ENCODE measurements around the gene DNAH17. TPM values are rescaled to one million over a fixed set of nuclear protein-coding genes. Genes with fewer than 3 reads are reported as not detected.

The DNAH17 gene
- total RNA-seq, 1 experiment from 2014 or later, result 0.11 TPM

DNA sequence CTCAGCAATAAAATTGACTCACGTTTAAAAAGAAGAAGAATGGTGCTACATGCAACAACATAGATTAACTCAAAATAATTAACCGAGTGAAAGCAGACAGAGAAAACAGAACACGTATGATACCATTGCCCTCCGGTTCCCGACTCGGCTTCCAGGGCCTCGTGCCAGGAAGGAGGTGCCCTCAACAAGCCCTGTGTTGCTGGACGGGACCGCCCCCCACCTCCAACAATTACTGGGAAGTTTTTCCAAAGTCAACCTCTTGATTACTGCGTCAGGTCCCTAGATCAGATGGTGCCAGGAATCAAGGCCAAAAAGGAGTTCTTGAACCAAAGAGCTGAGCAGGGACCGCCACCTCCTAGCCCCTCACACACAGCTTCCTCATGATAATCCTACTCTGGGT lies 20.4 kb downstream of the DNAH17 start:
- POLR2A ChIA-PET (ENCODE audit: low non-redundant PET), result no interaction called here
- H3K4me1 ChIP-seq (ENCODE audit: insufficient read depth, low read length, poor library complexity, severe bottlenecking), result peaks cover 9% of the 10 kb centered on the region
- intact Hi-C loops (cut with micrococcal nuclease; ENCODE audit: unreplicated experiment), result no loop called here
- BruUV-seq (replicated peaks), result no TSS peak
- H3K4me3 ChIP-seq (ENCODE audit: low read depth, low read length, poor library complexity, severe bottlenecking), result no peak overlapping the region
- no peak for DNase-seq (ENCODE audit: low spot score)
- CTCF ChIA-PET, result no interaction called here
- H3K36me3 ChIP-seq (ENCODE audit: insufficient read depth, low read length, poor library complexity, severe bottlenecking), result no peaks in the 10 kb centered on the region
- TF ChIP-seq, protein P1, sequence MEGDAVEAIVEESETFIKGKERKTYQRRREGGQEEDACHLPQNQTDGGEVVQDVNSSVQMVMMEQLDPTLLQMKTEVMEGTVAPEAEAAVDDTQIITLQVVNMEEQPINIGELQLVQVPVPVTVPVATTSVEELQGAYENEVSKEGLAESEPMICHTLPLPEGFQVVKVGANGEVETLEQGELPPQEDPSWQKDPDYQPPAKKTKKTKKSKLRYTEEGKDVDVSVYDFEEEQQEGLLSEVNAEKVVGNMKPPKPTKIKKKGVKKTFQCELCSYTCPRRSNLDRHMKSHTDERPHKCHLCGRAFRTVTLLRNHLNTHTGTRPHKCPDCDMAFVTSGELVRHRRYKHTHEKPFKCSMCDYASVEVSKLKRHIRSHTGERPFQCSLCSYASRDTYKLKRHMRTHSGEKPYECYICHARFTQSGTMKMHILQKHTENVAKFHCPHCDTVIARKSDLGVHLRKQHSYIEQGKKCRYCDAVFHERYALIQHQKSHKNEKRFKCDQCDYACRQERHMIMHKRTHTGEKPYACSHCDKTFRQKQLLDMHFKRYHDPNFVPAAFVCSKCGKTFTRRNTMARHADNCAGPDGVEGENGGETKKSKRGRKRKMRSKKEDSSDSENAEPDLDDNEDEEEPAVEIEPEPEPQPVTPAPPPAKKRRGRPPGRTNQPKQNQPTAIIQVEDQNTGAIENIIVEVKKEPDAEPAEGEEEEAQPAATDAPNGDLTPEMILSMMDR (conservative IDR thresholded peaks at IDR 0.05; ENCODE audit: low read depth, low read length), result no peak
- no peak for TF ChIP-seq EZH2 (IDR thresholded peaks at IDR 0.05; ENCODE audit: borderline replicate concordance, low read depth, low read length, poor library complexity, severe bottlenecking)
- H3K9me3 ChIP-seq (ENCODE audit: low read depth, low read length, poor library complexity, severe bottlenecking), result no peaks in the 10 kb centered on the region
- H3K27ac ChIP-seq (ENCODE audit: low read depth, low read length, poor library complexity, severe bottlenecking), result no peak overlapping the region
- no peaks in the 10 kb centered on the region for H3K27me3 ChIP-seq (replicated peaks; ENCODE audit: insufficient read depth, low read depth, low read length, poor library complexity)

DNA sequence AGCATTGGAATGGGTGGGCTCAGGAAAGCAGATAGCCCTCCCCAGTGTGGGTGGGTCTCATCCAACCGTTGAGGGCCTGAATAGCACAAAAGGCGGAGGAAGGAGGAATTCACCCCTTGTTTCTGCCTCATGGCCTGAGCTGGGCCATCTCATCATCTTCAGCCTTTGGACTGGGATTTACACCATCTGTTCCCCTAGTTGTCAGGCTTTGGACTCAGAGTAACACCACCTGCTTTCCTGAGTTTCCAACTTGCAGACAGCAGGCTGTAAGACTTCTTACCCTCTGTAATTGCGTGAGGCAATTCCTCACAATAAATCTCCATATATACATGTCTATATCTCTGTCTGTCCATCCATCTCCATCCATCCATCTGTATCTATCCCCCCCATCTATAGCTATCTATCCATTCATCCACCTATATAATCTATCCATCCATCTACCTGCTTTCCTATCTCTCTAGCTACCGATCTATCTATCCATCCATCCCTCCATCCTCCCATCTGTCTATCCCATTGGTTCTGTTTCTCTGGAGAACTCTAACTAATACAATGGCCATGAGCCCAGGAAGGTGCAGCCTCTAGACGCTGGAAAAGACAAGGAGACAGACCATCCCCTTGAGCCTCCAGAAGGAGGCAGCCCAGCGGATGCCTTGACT lies 21.3 kb downstream of the DNAH17 start:
- H3K4me3 ChIP-seq (ENCODE audit: low read depth, low read length, poor library complexity, severe bottlenecking), result no peak overlapping the region
- H3K27me3 ChIP-seq (replicated peaks; ENCODE audit: insufficient read depth, low read depth, low read length, poor library complexity), result no peaks in the 10 kb centered on the region
- ChIA-PET POLR2A (ENCODE audit: low non-redundant PET) (no interaction called here), CTCF (no interaction called here)
- peaks cover 9% of the 10 kb centered on the region for H3K4me1 ChIP-seq (ENCODE audit: insufficient read depth, low read length, poor library complexity, severe bottlenecking)
- no peaks in the 10 kb centered on the region for H3K36me3 ChIP-seq (ENCODE audit: insufficient read depth, low read length, poor library complexity, severe bottlenecking)
- no peak overlapping the region for H3K27ac ChIP-seq (ENCODE audit: low read depth, low read length, poor library complexity, severe bottlenecking)
- DNase-seq (ENCODE audit: low spot score), result no peak
- intact Hi-C loops (cut with micrococcal nuclease; ENCODE audit: unreplicated experiment), result no loop called here
- TF ChIP-seq, protein P1 (conservative IDR thresholded peaks at IDR 0.05; ENCODE audit: low read depth, low read length), result no peak
- no peak for TF ChIP-seq EZH2 (IDR thresholded peaks at IDR 0.05; ENCODE audit: borderline replicate concordance, low read depth, low read length, poor library complexity, severe bottlenecking)
- H3K9me3 ChIP-seq (ENCODE audit: low read depth, low read length, poor library complexity, severe bottlenecking), result no peaks in the 10 kb centered on the region
- no TSS peak for BruUV-seq (replicated peaks)

DNA sequence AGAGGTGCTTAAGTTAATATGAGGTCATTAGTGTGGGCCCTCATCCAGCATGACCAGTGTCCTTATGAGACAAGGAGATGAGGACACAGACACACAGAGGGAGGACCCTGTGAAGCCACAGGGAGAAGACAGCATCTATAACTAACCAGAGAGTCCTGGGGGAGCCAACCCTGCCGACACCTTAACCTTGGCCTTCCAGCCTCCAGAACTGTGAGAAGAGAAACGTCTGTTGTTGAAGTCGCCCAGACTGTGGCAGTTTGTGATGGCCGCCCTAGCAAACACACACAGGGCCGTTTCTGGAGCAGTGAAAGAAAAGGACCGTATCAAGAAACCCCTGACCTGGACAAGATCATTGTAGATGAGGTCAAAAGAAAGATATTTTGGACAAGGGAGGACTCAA lies 26.7 kb downstream of the DNAH17 start:
- Histone ChIP-seq H3K4me1 (ENCODE audit: insufficient read depth, low read length, poor library complexity, severe bottlenecking) (no peaks in the 10 kb centered on the region), H3K27me3 (replicated peaks; ENCODE audit: insufficient read depth, low read depth, low read length, poor library complexity) (no peaks in the 10 kb centered on the region), H3K9me3 (ENCODE audit: low read depth, low read length, poor library complexity, severe bottlenecking) (no peaks in the 10 kb centered on the region), H3K36me3 (ENCODE audit: insufficient read depth, low read length, poor library complexity, severe bottlenecking) (no peaks in the 10 kb centered on the region), H3K27ac (ENCODE audit: low read depth, low read length, poor library complexity, severe bottlenecking) (no peak overlapping the region), H3K4me3 (ENCODE audit: low read depth, low read length, poor library complexity, severe bottlenecking) (no peak overlapping the region)
- intact Hi-C loops (cut with micrococcal nuclease; ENCODE audit: unreplicated experiment), result no loop called here
- no peak for DNase-seq (ENCODE audit: low spot score)
- BruUV-seq (replicated peaks), result no TSS peak
- POLR2A ChIA-PET (ENCODE audit: low non-redundant PET), result no interaction called here
- CTCF ChIA-PET, result no interaction called here
- TF ChIP-seq, protein P1 (conservative IDR thresholded peaks at IDR 0.05; ENCODE audit: low read depth, low read length), result no peak
- TF ChIP-seq EZH2 (IDR thresholded peaks at IDR 0.05; ENCODE audit: borderline replicate concordance, low read depth, low read length, poor library complexity, severe bottlenecking), result no peak
